K562 (cell line): ENCODE results near the gene TRAF1. TPM values are rescaled to one million over a fixed set of nuclear protein-coding genes. Genes with fewer than 3 reads are reported as not detected.

Experiments
- ATAC-seq: fragments of 200-7000 bp; cut with Tn5 transposase; 3 replicates; pipeline ENCODE4 v1.9.1; 2020; ENCODE audit warnings: moderate library complexity
- BruUV-seq: library from RNA; stranded (reverse); fragments of 400-500 nt; replicated peaks from 2 replicates; lab custom pipeline; 2021; lab: Mats Ljungman, UMichigan
- CTCF ChIA-PET: fragments of 300-600 bp; formaldehyde crosslinking; extraction: SDS; loops from one replicate; lab custom pipeline; 2021; ENCODE audit warnings: low intra/inter-chr PET ratio; lab: Yijun Ruan, JAX
- POLR2A ChIA-PET: fragments of 300-600, 350-650 bp; sonication (Branson Sonifier 250); formaldehyde crosslinking; extraction: SDS; loops from one replicate; lab custom pipeline; 2021; ENCODE audit warnings: antibody characterized with exemption, inconsistent platforms; lab: Yijun Ruan, JAX
- DNase-seq, 4 experiments: peaks; one replicate each; pipeline versions ENCODE4 v3.0.0 to v3.0.0-alpha.2; 2011 to 2018; ENCODE audit warnings: low spot score in 3 of 4, mixed read lengths in 3 of 4; ENCODE audit errors: extremely low read depth in 1 of 4
- FAIRE-seq: peaks from 2 replicates; lab custom pipeline; 2011; peaks lifted over from hg19 to GRCh38; lab: Jason Lieb, UNC
- H2AFZ ChIP-seq: 2 replicates; pipeline ENCODE4 v1.6.0; 2011; ENCODE audit warnings: low read depth, low read length, control low read depth, inconsistent platforms
- H3K27ac ChIP-seq: fragments of 200-600 bp; 3 replicates; pipeline ENCODE4 v1.8.0; 2011; ENCODE audit warnings: low read depth, mild to moderate bottlenecking, control low read depth, inconsistent platforms, low read length, moderate library complexity, mixed read lengths; ENCODE audit errors: extremely low read depth
- H3K27me3 ChIP-seq, 2 experiments: fragments of 300-600 bp in 1 of 2; 2 replicates in 1 of 2; 3 replicates in 1 of 2; pipeline versions ENCODE4 v1.6.0 to v1.8.0; 2011; ENCODE audit warnings: inconsistent platforms in 2 of 2, low read length in 2 of 2, mild to moderate bottlenecking in 1 of 2, mixed read lengths in 1 of 2, moderate library complexity in 1 of 2; ENCODE audit not compliant: control insufficient read depth in 2 of 2, insufficient read depth in 2 of 2
- H3K36me3 ChIP-seq: fragments of 300-600 bp; 3 replicates; pipeline ENCODE4 v1.8.0; 2011; ENCODE audit warnings: mild to moderate bottlenecking, low read length, inconsistent platforms; ENCODE audit not compliant: control insufficient read depth, insufficient read depth
- H3K4me1 ChIP-seq, 2 experiments: fragments of 200-600 bp in 1 of 2; replicated peaks in 1 of 2; 2 replicates in 1 of 2; 3 replicates in 1 of 2; pipeline versions ENCODE4 v1.5.1 to v1.8.0; 2011; ENCODE audit warnings: inconsistent platforms in 2 of 2, low read length in 2 of 2, mild to moderate bottlenecking in 1 of 2, mixed read lengths in 1 of 2, moderate library complexity in 1 of 2; ENCODE audit not compliant: control insufficient read depth in 2 of 2, insufficient read depth in 2 of 2
- H3K4me2 ChIP-seq: 2 replicates; pipeline ENCODE4 v1.6.1; 2011; ENCODE audit warnings: low read length, control low read depth, inconsistent platforms, mixed read lengths; ENCODE audit not compliant: insufficient read depth
- H3K4me3 ChIP-seq: fragments of 200-600 bp; sonication (generic), shearing (Covaris generic); 2 replicates; pipeline ENCODE4 v1.5.1; 2016; ENCODE audit warnings: control low read depth, inconsistent platforms
- H3K79me2 ChIP-seq: fragments of 200-600 bp; 3 replicates; pipeline ENCODE4 v1.8.0; 2011; ENCODE audit warnings: low read length, inconsistent platforms; ENCODE audit not compliant: control insufficient read depth, insufficient read depth
- H3K9ac ChIP-seq, 2 experiments: 2 replicates each; pipeline versions ENCODE4 v1.6.0 to v1.6.1; 2011; ENCODE audit warnings: low read depth in 2 of 2, low read length in 2 of 2, control low read depth in 1 of 2, inconsistent platforms in 1 of 2, mild to moderate bottlenecking in 1 of 2, mixed read lengths in 1 of 2; ENCODE audit not compliant: insufficient read depth in 1 of 2
- H3K9me1 ChIP-seq: one replicate; pipeline ENCODE4 v1.6.0; 2011; ENCODE audit warnings: inconsistent platforms, mild to moderate bottlenecking, low read length, moderate library complexity; ENCODE audit not compliant: control insufficient read depth, insufficient read depth
- H3K9me3 ChIP-seq: replicated peaks from 2 replicates; pipeline ENCODE4 v1.5.1; 2011; ENCODE audit warnings: low read depth, low read length, inconsistent platforms; ENCODE audit not compliant: control insufficient read depth, insufficient read depth
- H4K20me1 ChIP-seq: replicated peaks from 2 replicates; pipeline ENCODE4 v1.6.1; 2011; ENCODE audit warnings: low read length, inconsistent platforms, mixed read lengths; ENCODE audit not compliant: control insufficient read depth, insufficient read depth
- ATF1 ChIP-seq, 2 experiments: fragments of 450-650 bp in 1 of 2; IDR thresholded peaks; 2 replicates each; pipeline ENCODE4 v1.6.1; 2016; ENCODE audit warnings: missing compliant biosample characterization in 1 of 2, missing genetic modification characterization in 1 of 2
- ATF3 ChIP-seq, 2 experiments: fragments of 450-650 bp in 1 of 2; sonication (generic) in 1 of 2; formaldehyde crosslinking in 1 of 2; IDR thresholded peaks in 1 of 2; conservative IDR thresholded peaks in 1 of 2; 2 replicates each; pipeline versions ENCODE4 v1.6.1 to v1.8.1; 2016 to 2023; ENCODE audit warnings: mild to moderate bottlenecking in 2 of 2, moderate library complexity in 2 of 2, inconsistent platforms in 1 of 2, missing genetic modification reagents in 1 of 2
- CREB1 ChIP-seq, 2 experiments: sonication (generic) in 1 of 2; formaldehyde crosslinking in 1 of 2; IDR thresholded peaks; 2 replicates each; pipeline versions ENCODE4 v1.6.1 to v1.8.0; 2012 to 2022; ENCODE audit warnings: inconsistent platforms in 1 of 2, mild to moderate bottlenecking in 1 of 2, missing genetic modification reagents in 1 of 2, moderate library complexity in 1 of 2
- CREM ChIP-seq: IDR thresholded peaks from 2 replicates; pipeline ENCODE4 v1.6.1; 2014; ENCODE audit warnings: antibody characterized with exemption, low read depth
- CTBP1 ChIP-seq: fragments of 450-650 bp; IDR thresholded peaks from 2 replicates; pipeline ENCODE4 v1.6.1; 2016; ENCODE audit warnings: borderline replicate concordance
- DPF2 ChIP-seq: fragments of 450-650 bp; IDR thresholded peaks from 2 replicates; pipeline ENCODE4 v1.6.1; 2016
- FIP1L1 ChIP-seq: fragments of 200-400 bp; formaldehyde crosslinking; IDR thresholded peaks from 2 replicates; pipeline ENCODE4 v1.6.1; 2018; ENCODE audit warnings: mild to moderate bottlenecking, low read depth, low read length; ENCODE audit not compliant: poor library complexity, severe bottlenecking
- FOSL1 ChIP-seq: fragments of 200-800 bp; sonication (Bioruptor generic); conservative IDR thresholded peaks from 2 replicates; pipeline ENCODE4 v1.6.1; 2016; ENCODE audit warnings: missing genetic modification characterization, missing compliant biosample characterization
- GTF2F1 ChIP-seq: IDR thresholded peaks from 2 replicates; pipeline ENCODE4 v1.6.1; 2011; ENCODE audit warnings: low read depth, low read length, improper control_type of control experiment
- JUN ChIP-seq, 2 experiments: sonication (generic) in 1 of 2; formaldehyde crosslinking in 1 of 2; IDR thresholded peaks; 2 replicates each; pipeline versions ENCODE4 v1.6.1 to v1.8.0; 2012 to 2022; ENCODE audit warnings: borderline replicate concordance in 2 of 2, mild to moderate bottlenecking in 2 of 2, improper control_type of control experiment in 1 of 2, low read depth in 1 of 2, low read length in 1 of 2, missing genetic modification reagents in 1 of 2
- JUND ChIP-seq, 2 experiments: IDR thresholded peaks; 2 replicates in 1 of 2; 3 replicates in 1 of 2; pipeline ENCODE4 v1.6.1; 2011; ENCODE audit warnings: borderline replicate concordance in 2 of 2, low read depth in 2 of 2, low read length in 2 of 2, improper control_type of control experiment in 1 of 2, missing biosample characterization in 1 of 2, missing genetic modification characterization in 1 of 2, missing genetic modification reagents in 1 of 2
- MTA2 ChIP-seq: fragments of 450-650 bp; IDR thresholded peaks from 2 replicates; pipeline ENCODE4 v1.6.1; 2016; ENCODE audit warnings: low read depth
- NCOA4 ChIP-seq: fragments of 450-650 bp; IDR thresholded peaks from 2 replicates; pipeline ENCODE4 v1.6.1; 2018; ENCODE audit warnings: mild to moderate bottlenecking; ENCODE audit not compliant: partially characterized antibody
- ZBTB12 ChIP-seq: fragments of 250-450 bp; sonication (Bioruptor Pico); IDR thresholded peaks from 2 replicates; pipeline ENCODE4 v1.4.0; 2020
- ZNF384 ChIP-seq: IDR thresholded peaks from 2 replicates; pipeline ENCODE4 v1.6.1; 2012; ENCODE audit warnings: low read depth, low read length, improper control_type of control experiment
- ZNF699 ChIP-seq: fragments of 250-450 bp; sonication (Bioruptor Pico); IDR thresholded peaks from 2 replicates; pipeline ENCODE4 v1.8.0; 2021; ENCODE audit warnings: mild to moderate bottlenecking, moderate library complexity; ENCODE audit not compliant: insufficient replicate concordance
- ZNF778 ChIP-seq: fragments of 450-650 bp; formaldehyde crosslinking; IDR thresholded peaks from 2 replicates; pipeline ENCODE4 v1.4.0; 2020; ENCODE audit warnings: mild to moderate bottlenecking, moderate library complexity
- WGBS: fragments of 100-300 bp; shearing (Covaris generic); methylation state at CpG from one replicate; pipeline ENCODE4 v1.1.6; 2016; ENCODE audit warnings: low coverage, mixed read lengths; ENCODE audit not compliant: insufficient coverage; ENCODE audit errors: missing lambda C conversion rate; 5-methylcytosine and 5-hydroxymethylcytosine counted together
- in situ Hi-C: fragments of 300-500 bp; cut with MboI; formaldehyde crosslinking; loops from 4 replicates; pipeline ENCODE4 v1.15.0; 2018; ENCODE audit warnings: inconsistent platforms, mixed read lengths
- intact Hi-C: fragments of 100-400 bp; cut with micrococcal nuclease; formaldehyde crosslinking; loops from 2 replicates; pipeline ENCODE4 v1.14.2; 2022
- polyA plus RNA-seq, 8 experiments: library from polyadenylated mRNA; depleted of rRNA in 4 of 8; stranded (reverse) in 5 of 8; unstranded in 3 of 8; fragments of >200 nt; fragmentation: Nextera tagmentation in 2 of 8; fragmentation: Illumina TruSeq in 1 of 8; extraction: Ambion mirVana in 2 of 8; extraction: Trizol in 1 of 8; gene quantifications; 2 replicates each; pipeline versions ENCODE4 v1.2.1 to v1.2.3, GENCODE V29; 2011 to 2014; ENCODE audit warnings: inconsistent platforms in 1 of 8, missing spikeins in 1 of 8
- total RNA-seq, 7 experiments: library from RNA; depleted of rRNA in 6 of 7; stranded (reverse); fragments of >200 nt in 6 of 7; fragmentation: Illumina TruSeq in 2 of 7; extraction: Trizol in 2 of 7; gene quantifications; 2 replicates each; pipeline versions ENCODE4 v1.2.1 to v1.2.3, GENCODE V29; 2011 to 2021; ENCODE audit warnings: low replicate concordance in 1 of 7

The TRAF1 gene
- total and polyA plus RNA-seq, 9 of the 15 experiments (the other 6 are each of a cell fraction or from before 2014, with no cell fraction given), result 0.01 to 1.1 (median 0.04) TPM; not detected in 2

- Histone ChIP-seq H3K79me2 (no peaks in the 10 kb centered on the region), H3K9me3 (no peaks in the 10 kb centered on the region), H3K27ac (no peak overlapping the region; the same call in 2 of the 3 replicates), H3K36me3 (no peaks in the 10 kb centered on the region), H3K4me1 (peaks cover 12 to 24% of the 10 kb centered on the region in 2 experiments), H3K4me2 (peak overlapping the region; percentile 47; the same call in 1 of the 2 replicates), H3K9ac (peak overlapping the region; percentile 11 to 77; a peak in 1 of 4 replicates), H4K20me1 (no peaks in the 10 kb centered on the region), H3K27me3 (no peaks in the 10 kb centered on the region), H2AFZ (peak overlapping the region; percentile 75), H3K9me1 (no peaks in the 10 kb centered on the region), H3K4me3 (no peak overlapping the region)
- in situ Hi-C loops, result loop anchor here (25.0 kb wide), 1 partner anchor 313 kb away; no protein-coding TSS in a partner anchor
- DNase-seq (peak; percentile 29 to 83 (median 54)), FAIRE-seq (peak; percentile 96), ATAC-seq (peak; percentile 72)
- CTCF ChIA-PET, result no interaction called here
- intact Hi-C loops, result no loop called here
- BruUV-seq, result no TSS peak
- POLR2A ChIA-PET, result interaction anchor here (0.8 to 1.0 kb wide), 2 partner anchors 19 to 42 kb away, joined by 3 to 4 read pairs; no protein-coding TSS in a partner anchor
- WGBS, result 27% methylated on average over 12 of the region's 13 CpGs
- peak; percentile 95 for TF ChIP-seq FOSL1 (tag)
- peak; percentile 77 for TF ChIP-seq CREB1 (IDR thresholded peaks at IDR 0.05)
- peak; percentile 81 for TF ChIP-seq CREB1 (CRISPR knock-in tag; IDR thresholded peaks at IDR 0.05)
- TF ChIP-seq ZNF384, result peak; percentile 72
- TF ChIP-seq JUND (IDR thresholded peaks at IDR 0.05; ENCODE audit: borderline replicate concordance, low read depth, low read length), result peak; percentile 95
- TF ChIP-seq JUND (tag; IDR thresholded peaks at IDR 0.05; ENCODE audit: borderline replicate concordance, low read depth, low read length), result peak; percentile 92; the same call in 2 of the 3 replicates
- peak; percentile 51; the same call in 1 of the 2 replicates for TF ChIP-seq ZBTB12 (CRISPR knock-in tag)
- TF ChIP-seq DPF2, result 0 out of 2 replicates have a peak, but pooled peaks have one; percentile 16
- no peak for TF ChIP-seq ZNF699 (CRISPR knock-in tag)
- peak; percentile 75 for TF ChIP-seq ATF3 (IDR thresholded peaks at IDR 0.05)
- TF ChIP-seq ATF3 (CRISPR knock-in tag; conservative IDR thresholded peaks at IDR 0.05), result no peak
- TF ChIP-seq ZNF778 (CRISPR knock-in tag), result no peak
- TF ChIP-seq JUN (IDR thresholded peaks at IDR 0.05; ENCODE audit: borderline replicate concordance, low read depth, low read length), result peak; percentile 89
- 0 out of 2 replicates have a peak, but pooled peaks have one; percentile 26 for TF ChIP-seq JUN (CRISPR knock-in tag; IDR thresholded peaks at IDR 0.05; ENCODE audit: borderline replicate concordance)
- no peak for TF ChIP-seq FIP1L1
- peak; percentile 92 for TF ChIP-seq CREM
- TF ChIP-seq ATF1 (CRISPR knock-in tag; IDR thresholded peaks at IDR 0.05), result no peak; the same call in 1 of the 2 replicates
- peak; percentile 83 for TF ChIP-seq ATF1 (tag; IDR thresholded peaks at IDR 0.05)
- no peak for TF ChIP-seq MTA2
- TF ChIP-seq NCOA4, result no peak
- TF ChIP-seq GTF2F1, result no peak
- peak; percentile 93 for TF ChIP-seq CTBP1
Measured at GRCh38 chr9:120925535-120926396, 830 bp downstream of the TRAF1 start.
